ENCODE results near the gene MYRFL.

GRCh38 chr12:69837191-69837590 is 12.2 kb downstream of the MYRFL start:
- no peak for TF ChIP-seq ZNF565 (CRISPR knock-in tag; conservative IDR thresholded peaks at IDR 0.05; ENCODE audit: low read depth)
- TF ChIP-seq GLIS3 (CRISPR knock-in tag; IDR thresholded peaks at IDR 0.05) = no peak
- no peak for TF ChIP-seq PATZ1 (CRISPR knock-in tag; IDR thresholded peaks at IDR 0.05; ENCODE audit: borderline replicate concordance)
- no peak for TF ChIP-seq ESRRG (CRISPR knock-in tag; IDR thresholded peaks at IDR 0.05)
- no peak for TF ChIP-seq ARNTL (CRISPR knock-in tag; IDR thresholded peaks at IDR 0.05; ENCODE audit: borderline replicate concordance, low read depth)
- no peak for TF ChIP-seq TSHZ2 (CRISPR knock-in tag; IDR thresholded peaks at IDR 0.05)
- no peak for TF ChIP-seq ZFP3 (CRISPR knock-in tag; IDR thresholded peaks at IDR 0.05)
